T-cell (primary cell): ENCODE measurements around the gene FYTTD1. TPM values are rescaled to one million over a fixed set of nuclear protein-coding genes. Genes with fewer than 3 reads are reported as not detected.
A peak's percentile ranks its signal among the peaks of the same experiment; 100 is the strongest.

Experiments
- ATAC-seq, 4 experiments: fragments of 200-7000 bp in 3 of 4; fragments of 150-1000 bp in 1 of 4; cut with Tn5 transposase; replicated peaks in 1 of 4; 1 replicate in 3 of 4; 2 replicates in 1 of 4; pipeline ENCODE4 v1.10.0; 2021; ENCODE audit warnings: moderate library complexity in 3 of 4, mild to moderate bottlenecking in 2 of 4, moderate number of reproducible peaks in 1 of 4
- CTCF ChIA-PET, 2 donors: fragments of 300-600 bp; sonication (Branson Sonifier 250); formaldehyde crosslinking; loops; one replicate each; lab custom pipeline; 2022; ENCODE audit warnings: antibody characterized with exemption in 2 of 2; lab: Charles Lee
- POLR2A ChIA-PET, 2 donors: fragments of 300-600 bp; sonication (Branson Sonifier 250); formaldehyde crosslinking; loops; one replicate each; lab custom pipeline; 2022; ENCODE audit warnings: antibody characterized with exemption in 2 of 2; lab: Charles Lee
- DNase-seq, 35 experiments: peaks; one replicate each; pipeline versions ENCODE4 v3.0.0 to v3.0.0-alpha.2; 2013 to 2023
- H3K27ac ChIP-seq: one replicate; pipeline ENCODE4 v1.5.1; 2013; ENCODE audit warnings: low read length
- H3K27me3 ChIP-seq, 2 experiments: replicated peaks in 1 of 2; 1 replicate in 1 of 2; 2 replicates in 1 of 2; pipeline versions ENCODE4 v1.6.1 to v1.7.0; 2013; ENCODE audit warnings: low read length in 1 of 2, mixed read lengths in 1 of 2; ENCODE audit not compliant: control insufficient read depth in 2 of 2, insufficient read depth in 2 of 2; ENCODE audit errors: extremely low read depth in 1 of 2
- H3K36me3 ChIP-seq, 2 donors: 1 replicate in 1 of 2; 2 replicates in 1 of 2; pipeline versions ENCODE4 v1.6.1 to v1.7.0; 2013; ENCODE audit warnings: low read length in 1 of 2; ENCODE audit not compliant: control insufficient read depth in 2 of 2, insufficient read depth in 1 of 2; ENCODE audit errors: extremely low read depth in 1 of 2
- H3K4me1 ChIP-seq, 2 experiments: 1 replicate in 1 of 2; 2 replicates in 1 of 2; pipeline versions ENCODE4 v1.6.1 to v1.7.0; 2013; ENCODE audit warnings: low read length in 2 of 2, mixed read lengths in 1 of 2; ENCODE audit not compliant: insufficient read depth in 2 of 2, control insufficient read depth in 1 of 2; ENCODE audit errors: extremely low read depth in 1 of 2
- H3K4me3 ChIP-seq, 2 donors: 1 replicate in 1 of 2; 2 replicates in 1 of 2; pipeline versions ENCODE4 v1.5.1 to v1.7.0; 2013; ENCODE audit warnings: mild to moderate bottlenecking in 2 of 2, low read length in 1 of 2, moderate library complexity in 1 of 2; ENCODE audit not compliant: control insufficient read depth in 1 of 2; ENCODE audit errors: extremely low read depth in 1 of 2
- H3K9me3 ChIP-seq: 2 replicates; pipeline ENCODE4 v1.7.0; 2013
- H3K27ac Mint-ChIP-seq, 2 donors: one replicate each; pipeline ENCODE4 v1.8.0; 2020 to 2021; ENCODE audit warnings: mild to moderate bottlenecking in 2 of 2, mixed read lengths in 2 of 2
- H3K27me3 Mint-ChIP-seq, 2 donors: one replicate each; pipeline ENCODE4 v1.8.0; 2021 to 2022; ENCODE audit warnings: mixed read lengths in 2 of 2
- H3K36me3 Mint-ChIP-seq: one replicate; pipeline ENCODE4 v1.8.0; 2021; ENCODE audit warnings: mixed read lengths
- H3K4me1 Mint-ChIP-seq, 3 donors: one replicate each; pipeline ENCODE4 v1.8.0; 2020 to 2022; ENCODE audit warnings: mixed read lengths in 3 of 3, mild to moderate bottlenecking in 1 of 3
- H3K4me3 Mint-ChIP-seq, 3 donors: one replicate each; pipeline ENCODE4 v1.8.0; 2020 to 2022; ENCODE audit warnings: mild to moderate bottlenecking in 3 of 3, mixed read lengths in 3 of 3, moderate library complexity in 3 of 3
- H3K9me3 Mint-ChIP-seq, 3 donors: one replicate each; pipeline ENCODE4 v1.8.0; 2020 to 2022; ENCODE audit warnings: mixed read lengths in 3 of 3
- WGBS: methylation state at CpG from one replicate; pipeline ENCODE4 v1.1.5; 2013; ENCODE audit warnings: missing lambda C conversion rate; ENCODE audit not compliant: insufficient coverage; 5-methylcytosine and 5-hydroxymethylcytosine counted together
- total RNA-seq, 35 experiments: library from RNA in 6 of 35; stranded (reverse) in 6 of 35; fragments of 120-200 nt in 1 of 35; gene quantifications; one replicate each; pipeline versions ENCODE4 v1.2.1 to v1.2.4 and lab custom pipeline; 2013 to 2026

The FYTTD1 gene
- total RNA-seq, 5 donors from 2014 or later (not counting 1 experiment from before 2014, with no cell fraction given), result 52.4 to 58.4 (median 55.6) TPM

DNA sequence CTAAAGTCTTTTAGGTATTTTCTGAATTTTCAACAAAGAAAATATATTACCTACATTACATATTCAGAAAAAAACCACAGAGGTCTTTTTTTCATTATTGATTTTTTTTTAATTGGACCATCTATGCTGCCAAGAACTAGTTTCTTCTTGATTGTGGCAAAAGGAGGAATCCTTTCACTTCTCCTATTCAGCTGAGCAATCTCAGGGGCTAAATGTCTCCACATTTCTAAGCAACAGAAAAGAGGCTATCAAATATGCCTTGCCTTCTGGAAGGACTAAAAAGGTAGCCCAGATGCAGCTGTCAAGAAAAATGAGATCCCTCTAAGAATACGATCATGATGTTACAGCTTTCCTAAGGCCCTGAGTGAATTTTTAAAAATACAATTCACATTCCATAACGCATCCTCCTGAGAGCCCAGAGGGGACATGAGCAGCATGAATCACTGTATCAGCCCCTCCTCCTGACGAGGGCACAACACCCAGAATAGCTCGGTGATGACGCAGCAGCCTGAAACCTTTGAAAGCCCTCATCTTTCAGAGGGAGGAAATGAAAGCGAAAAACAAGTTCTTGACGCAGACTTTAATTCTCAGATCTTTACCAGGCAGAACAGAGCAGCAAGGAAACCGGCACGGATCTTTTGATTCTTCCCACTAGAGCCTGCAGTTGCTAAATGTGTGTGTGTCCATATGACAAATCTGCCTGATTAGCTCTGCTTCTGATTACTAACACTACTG lies 37.5 kb upstream of the FYTTD1 start:
- Histone ChIP-seq H3K9me3 (no peaks in the 10 kb centered on the region), H3K4me3 (peak overlapping the region in 1 of 2 donors; percentile 50), H3K4me1 (peaks cover 11 to 16% of the 10 kb centered on the region in 2 experiments), H3K27ac (peak overlapping the region; percentile 96), H3K27me3 (no peaks in the 10 kb centered on the region), H3K36me3 (peaks cover 0 to 14% of the 10 kb centered on the region in 2 donors)
- Mint-ChIP-seq H3K27me3 (no peaks in the 10 kb centered on the region), H3K4me3 (peak overlapping the region; percentile 68 to 88 (median 85)), H3K27ac (peak overlapping the region; percentile 99 to 100), H3K9me3 (no peaks in the 10 kb centered on the region), H3K4me1 (peaks cover 21 to 31% (median 30%) of the 10 kb centered on the region in 3 donors), H3K36me3 (peaks cover 29% of the 10 kb centered on the region)
- POLR2A ChIA-PET, result interaction anchor here in 1 of 2 donors (0.6 to 1.1 kb wide), 7 partner anchors 14 to 1397 kb away, joined by 3 to 10 read pairs (median 3); no protein-coding TSS in a partner anchor
- peak; percentile 65 to 95 (median 89) for DNase-seq
- peak; percentile 99 for ATAC-seq
- CTCF ChIA-PET, result interaction anchor here in 1 of 2 donors (0.6 to 1.8 kb wide), 11 partner anchors 9 to 231 kb away, joined by 3 to 8 read pairs (median 3); partner anchors contain the start of gene LRCH3
- WGBS, result 0% methylated on average over 4 of the region's 9 CpGs

DNA sequence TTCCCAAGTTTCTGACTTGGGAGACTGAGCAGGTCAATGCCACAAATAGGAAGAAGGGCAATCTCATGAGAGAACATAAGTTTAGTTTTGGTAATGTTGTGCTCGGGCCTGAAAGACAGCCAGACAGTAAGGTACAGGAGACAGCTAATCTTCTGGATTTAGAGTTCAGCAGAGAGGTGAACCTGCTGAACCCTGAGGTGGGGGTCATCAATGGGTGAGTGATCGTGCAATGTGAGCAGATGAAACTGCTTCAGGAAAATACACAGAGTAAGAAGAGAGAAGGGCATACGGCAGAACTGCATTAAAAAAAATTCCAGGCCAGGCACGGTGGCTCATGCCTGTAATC lies 36.2 kb upstream of the FYTTD1 start:
- Histone ChIP-seq H3K27me3 (no peaks in the 10 kb centered on the region), H3K27ac (peak overlapping the region; percentile 96), H3K36me3 (peaks cover 0 to 21% of the 10 kb centered on the region in 2 donors), H3K9me3 (no peaks in the 10 kb centered on the region), H3K4me1 (peaks cover 11 to 16% of the 10 kb centered on the region in 2 experiments), H3K4me3 (no peak overlapping the region)
- DNase-seq, result peak in 1 of 35 experiments; percentile 14
- CTCF ChIA-PET, result interaction anchor here (1.2 to 1.8 kb wide), 2 partner anchors 22 to 37 kb away, joined by 3 to 6 read pairs; no protein-coding TSS in a partner anchor
- POLR2A ChIA-PET, result interaction anchor here in 1 of 2 donors (0.6 kb wide), 1 partner anchor 40 kb away, joined by 3 read pairs; no protein-coding TSS in a partner anchor
- no peak for ATAC-seq
- peaks cover 39% of the 10 kb centered on the region for H3K36me3 Mint-ChIP-seq
- peaks cover 21 to 31% (median 30%) of the 10 kb centered on the region in 3 donors for H3K4me1 Mint-ChIP-seq
- H3K27ac Mint-ChIP-seq, result peak overlapping the region; percentile 99 to 100
- H3K27me3 Mint-ChIP-seq, result no peaks in the 10 kb centered on the region
- WGBS, result 97% methylated on average over 4 of the region's 4 CpGs
- H3K9me3 Mint-ChIP-seq, result no peaks in the 10 kb centered on the region
- H3K4me3 Mint-ChIP-seq, result peak overlapping the region; percentile 53 to 85 (median 68)

DNA sequence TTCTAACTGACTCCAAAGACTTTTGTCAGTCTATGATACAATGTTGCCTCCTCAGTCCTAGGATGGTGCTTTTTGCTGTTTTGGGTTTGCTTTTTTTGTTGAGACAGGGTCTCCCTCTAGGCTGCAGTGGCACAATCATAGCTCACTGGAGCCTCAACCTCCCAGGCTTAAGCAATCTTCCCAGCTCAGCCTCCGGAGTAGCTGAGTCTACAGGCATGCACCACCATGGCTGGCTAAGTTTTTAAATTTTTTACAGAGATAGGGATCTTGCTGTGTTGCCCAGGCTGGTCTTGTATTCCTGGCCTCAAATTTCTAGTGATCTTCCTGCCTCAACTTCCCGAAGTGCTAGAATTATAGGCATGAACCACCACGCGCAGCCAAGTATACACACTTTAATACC lies 35.4 kb upstream of the FYTTD1 start:
- H3K4me3 Mint-ChIP-seq, result no peak overlapping the region

DNA sequence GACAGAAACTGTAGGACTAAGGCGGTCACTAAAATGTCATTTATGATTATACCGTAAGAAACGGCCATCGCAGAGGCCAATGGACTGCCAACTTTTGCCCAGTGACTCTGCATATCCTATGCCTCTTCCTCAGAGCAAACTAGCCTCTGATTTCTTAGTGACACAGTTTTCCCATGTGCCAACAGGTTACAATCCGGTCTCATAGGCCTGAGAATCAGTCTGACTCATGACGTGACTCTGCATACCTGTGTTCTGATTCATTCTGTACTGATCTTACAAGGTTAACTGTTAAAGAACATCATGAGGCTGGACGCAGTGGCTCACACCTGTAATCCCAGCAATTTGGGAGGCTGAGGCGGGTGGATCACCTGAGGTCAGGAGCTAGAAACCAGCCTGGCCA lies 30.8 kb upstream of the FYTTD1 start:
- peaks cover 51% of the 10 kb centered on the region for H3K36me3 Mint-ChIP-seq
- Histone ChIP-seq H3K36me3 (peaks cover 0 to 25% of the 10 kb centered on the region in 2 donors), H3K27ac (no peak overlapping the region), H3K9me3 (no peaks in the 10 kb centered on the region), H3K4me1 (no peaks in the 10 kb centered on the region), H3K27me3 (no peaks in the 10 kb centered on the region), H3K4me3 (no peak overlapping the region)
- DNase-seq (no peak), ATAC-seq (no peak)
- H3K4me3 Mint-ChIP-seq, result no peak overlapping the region
- 90% methylated on average over 8 of the region's 8 CpGs for WGBS
- ChIA-PET POLR2A (no interaction called here), CTCF (no interaction called here)
- H3K27ac Mint-ChIP-seq, result peak overlapping the region in 1 of 2 donors; percentile 55
- H3K9me3 Mint-ChIP-seq, result peaks cover 0 to 7% (median 3%) of the 10 kb centered on the region in 3 donors
- H3K4me1 Mint-ChIP-seq, result peaks cover 0 to 14% (median 12%) of the 10 kb centered on the region in 3 donors
- H3K27me3 Mint-ChIP-seq, result no peaks in the 10 kb centered on the region

More for the DNA sequence above, 35.4 kb upstream of the FYTTD1 start:
- no peak overlapping the region for H3K4me3 ChIP-seq
- Mint-ChIP-seq H3K4me1 (peaks cover 21 to 30% (median 30%) of the 10 kb centered on the region in 3 donors), H3K27me3 (no peaks in the 10 kb centered on the region), H3K9me3 (no peaks in the 10 kb centered on the region), H3K36me3 (peaks cover 39% of the 10 kb centered on the region), H3K27ac (peak overlapping the region; percentile 73 to 99)
- ChIA-PET CTCF (interaction anchor here (1.1 to 1.2 kb wide), 2 partner anchors 22 to 37 kb away, joined by 3 read pairs; no protein-coding TSS in a partner anchor), POLR2A (interaction anchor here (0.5 to 0.7 kb wide), 3 partner anchors 13 to 40 kb away, joined by 3 to 8 read pairs (median 3); no protein-coding TSS in a partner anchor)
- H3K27me3 ChIP-seq, result no peaks in the 10 kb centered on the region
- no peaks in the 10 kb centered on the region for H3K9me3 ChIP-seq
- no peak for DNase-seq
- H3K4me1 ChIP-seq, result peaks cover 11 to 16% of the 10 kb centered on the region in 2 experiments
- no CpG with 5 or more reads among the region's 4 CpGs for WGBS
- no peak for ATAC-seq
- peaks cover 0 to 21% of the 10 kb centered on the region in 2 donors for H3K36me3 ChIP-seq
- H3K27ac ChIP-seq, result no peak overlapping the region

DNA sequence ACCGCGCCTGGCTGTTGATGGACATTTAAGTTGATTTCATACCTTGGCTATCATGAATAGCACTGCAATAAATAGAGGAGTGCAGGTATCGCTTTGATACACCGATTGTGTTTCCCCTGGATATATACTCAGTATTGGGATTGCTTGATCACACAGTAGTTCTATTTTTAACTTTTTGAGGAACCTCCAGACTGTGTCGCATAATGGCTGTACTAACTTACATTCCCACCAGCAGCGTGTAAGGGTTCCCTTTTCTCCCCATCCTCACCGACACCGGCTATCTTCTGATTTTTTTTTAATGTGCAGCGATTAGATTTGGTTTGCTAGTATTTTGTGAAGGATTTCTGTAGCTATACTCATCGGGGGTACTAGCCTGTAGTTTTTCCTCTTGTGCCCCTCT lies 29.0 kb upstream of the FYTTD1 start:
- ATAC-seq (no peak), DNase-seq (no peak)
- 100% methylated on average over 2 of the region's 10 CpGs for WGBS
- CTCF ChIA-PET, result no interaction called here
- Mint-ChIP-seq H3K27me3 (no peaks in the 10 kb centered on the region), H3K36me3 (peaks cover 39% of the 10 kb centered on the region), H3K4me1 (peaks cover 2 to 12% (median 8%) of the 10 kb centered on the region in 3 donors), H3K27ac (peak overlapping the region in 1 of 2 donors; percentile 0), H3K9me3 (peaks cover 0 to 7% (median 3%) of the 10 kb centered on the region in 3 donors), H3K4me3 (no peak overlapping the region)
- no peaks in the 10 kb centered on the region for H3K9me3 ChIP-seq
- no peaks in the 10 kb centered on the region for H3K27me3 ChIP-seq
- H3K36me3 ChIP-seq, result peaks cover 0 to 16% of the 10 kb centered on the region in 2 donors
- H3K4me1 ChIP-seq, result no peaks in the 10 kb centered on the region
- no peak overlapping the region for H3K4me3 ChIP-seq
- H3K27ac ChIP-seq, result no peak overlapping the region
- POLR2A ChIA-PET, result no interaction called here

DNA sequence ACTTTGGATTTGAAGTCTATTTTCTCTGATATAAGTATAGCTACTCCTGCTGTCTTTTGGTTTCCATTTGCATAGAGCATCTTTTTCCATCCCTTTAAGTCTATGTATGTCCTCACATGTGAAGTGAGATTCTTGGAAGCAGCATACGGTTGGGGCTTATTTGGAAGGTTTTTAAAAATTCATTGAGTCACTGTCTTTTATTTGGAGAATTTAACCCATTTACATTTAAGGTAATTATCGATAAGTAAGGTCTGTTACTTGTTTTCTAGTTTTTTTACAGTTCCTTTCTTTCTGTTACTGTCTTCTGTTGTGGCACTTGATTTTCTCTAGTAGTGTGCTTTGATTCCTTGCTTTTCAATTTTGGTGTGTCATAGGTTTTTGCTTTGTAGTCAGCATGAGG lies 26.9 kb upstream of the FYTTD1 start:
- no peaks in the 10 kb centered on the region for H3K27me3 Mint-ChIP-seq
- peaks cover 9 to 18% (median 14%) of the 10 kb centered on the region in 3 donors for H3K4me1 Mint-ChIP-seq
- ATAC-seq, result no peak
- CTCF ChIA-PET, result interaction anchor here in 1 of 2 donors (1.4 kb wide), 1 partner anchor 10 kb away, joined by 3 read pairs; no protein-coding TSS in a partner anchor
- peaks cover 0 to 9% of the 10 kb centered on the region in 2 donors for H3K36me3 ChIP-seq
- no peak overlapping the region for H3K27ac ChIP-seq
- no peak overlapping the region for H3K27ac Mint-ChIP-seq
- POLR2A ChIA-PET, result interaction anchor here in 1 of 2 donors (0.6 kb wide), 1 partner anchor 42 kb away, joined by 13 read pairs; no protein-coding TSS in a partner anchor
- no peaks in the 10 kb centered on the region for H3K9me3 ChIP-seq
- no peak overlapping the region for H3K4me3 Mint-ChIP-seq
- H3K27me3 ChIP-seq, result no peaks in the 10 kb centered on the region
- H3K4me1 ChIP-seq, result no peaks in the 10 kb centered on the region
- H3K9me3 Mint-ChIP-seq, result peaks cover 0 to 7% (median 3%) of the 10 kb centered on the region in 3 donors
- H3K4me3 ChIP-seq, result no peak overlapping the region
- DNase-seq, result no peak
- H3K36me3 Mint-ChIP-seq, result peaks cover 28% of the 10 kb centered on the region
- whole genome bisulfite sequencing, result no CpG with 5 or more reads among the region's 2 CpGs
